Measurements from ENCODE around the gene KIAA0319L.

Gene KIAA0319L

GRCh38 chr1:35441926-35442579 is 115.2 kb downstream of the KIAA0319L start:
- DNase-seq: no peak

GRCh38 chr1:35439626-35440025 is 117.6 kb downstream of the KIAA0319L start:
- DNase-seq: no peak

- no peak for DNase-seq
Measured at GRCh38 chr1:35437200-35437599, 120.0 kb downstream of the KIAA0319L start.

GRCh38 chr1:35436078-35436477 is 121.1 kb downstream of the KIAA0319L start:
- no peak for DNase-seq

- DNase-seq: no peak
Measured at GRCh38 chr1:35434703-35435102, 122.5 kb downstream of the KIAA0319L start.

- DNase-seq: no peak
Measured at GRCh38 chr1:35433714-35434113, 123.5 kb downstream of the KIAA0319L start.

- no peak for DNase-seq
Measured at GRCh38 chr1:35432231-35432630, 125.0 kb downstream of the KIAA0319L start.

GRCh38 chr1:35431173-35431599 is 126.0 kb downstream of the KIAA0319L start:
- no peak for DNase-seq

GRCh38 chr1:35430762-35431161 is 126.4 kb downstream of the KIAA0319L start:
- DNase-seq: no peak

- no peak for DNase-seq
Measured at GRCh38 chr1:35428360-35428759, 128.8 kb downstream of the KIAA0319L start.

GRCh38 chr1:35426097-35426586 is 131.1 kb downstream of the KIAA0319L start:
- DNase-seq: no peak

- no peak for DNase-seq
Measured at GRCh38 chr1:35408925-35409324, 148.3 kb downstream of the KIAA0319L start.

GRCh38 chr1:35407743-35408142 is 149.5 kb downstream of the KIAA0319L start:
- no peak for DNase-seq

GRCh38 chr1:35406103-35406502 is 151.1 kb downstream of the KIAA0319L start:
- no peak for DNase-seq

- no peak for DNase-seq
Measured at GRCh38 chr1:35401049-35401448, 156.2 kb downstream of the KIAA0319L start.

GRCh38 chr1:35398739-35399138 is 158.5 kb downstream of the KIAA0319L start:
- no peak for DNase-seq

- no peak for DNase-seq
Measured at GRCh38 chr1:35394386-35394785, 162.8 kb downstream of the KIAA0319L start.

GRCh38 chr1:35390600-35391494 is 166.4 kb downstream of the KIAA0319L start:
- DNase-seq: no peak

GRCh38 chr1:35386959-35387358 is 170.2 kb downstream of the KIAA0319L start:
- no peak for DNase-seq

- no peak for DNase-seq
Measured at GRCh38 chr1:35386290-35386689, 170.9 kb downstream of the KIAA0319L start.
